DOHH2 (cell line): Measurements from ENCODE around the gene IMMP1L.

Experiments used
- EZH2phosphoT487 ChIP-seq: fragments of 200-600 bp; sonication (generic); IDR thresholded peaks from 2 replicates; pipeline ENCODE4 v1.6.1; 2017; ENCODE audit warnings: borderline replicate concordance, mild to moderate bottlenecking, antibody characterized with exemption, low read length, moderate library complexity, mixed read lengths
- TF ChIP-seq, protein P1 (sequence below): fragments of 200-600 bp; sonication (generic); IDR thresholded peaks from one replicate; pipeline ENCODE4 v1.5.1; 2014; ENCODE audit warnings: antibody characterized with exemption, mild to moderate bottlenecking, low read depth, low read length; ENCODE audit not compliant: poor library complexity, severe bottlenecking

DNA sequence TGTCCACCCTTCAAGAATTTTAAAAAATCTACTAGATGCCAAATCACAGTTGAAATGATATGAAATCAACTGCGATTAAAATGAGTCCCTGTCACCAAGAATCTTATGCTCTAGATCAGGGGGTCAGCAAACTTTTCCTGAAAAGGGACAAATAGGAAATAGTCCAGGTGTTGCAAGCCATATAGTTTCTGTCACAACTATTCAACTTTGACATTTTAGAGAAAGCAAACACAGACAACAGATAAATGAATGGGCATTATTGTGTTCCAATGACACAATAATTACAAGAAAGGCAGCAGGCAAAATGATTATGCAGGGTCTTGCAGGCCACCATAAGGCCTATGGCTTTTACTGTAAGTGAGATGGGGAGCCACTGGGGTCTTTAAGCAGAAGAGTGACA lies 58.6 kb downstream of the IMMP1L start:
- TF ChIP-seq, protein P1, sequence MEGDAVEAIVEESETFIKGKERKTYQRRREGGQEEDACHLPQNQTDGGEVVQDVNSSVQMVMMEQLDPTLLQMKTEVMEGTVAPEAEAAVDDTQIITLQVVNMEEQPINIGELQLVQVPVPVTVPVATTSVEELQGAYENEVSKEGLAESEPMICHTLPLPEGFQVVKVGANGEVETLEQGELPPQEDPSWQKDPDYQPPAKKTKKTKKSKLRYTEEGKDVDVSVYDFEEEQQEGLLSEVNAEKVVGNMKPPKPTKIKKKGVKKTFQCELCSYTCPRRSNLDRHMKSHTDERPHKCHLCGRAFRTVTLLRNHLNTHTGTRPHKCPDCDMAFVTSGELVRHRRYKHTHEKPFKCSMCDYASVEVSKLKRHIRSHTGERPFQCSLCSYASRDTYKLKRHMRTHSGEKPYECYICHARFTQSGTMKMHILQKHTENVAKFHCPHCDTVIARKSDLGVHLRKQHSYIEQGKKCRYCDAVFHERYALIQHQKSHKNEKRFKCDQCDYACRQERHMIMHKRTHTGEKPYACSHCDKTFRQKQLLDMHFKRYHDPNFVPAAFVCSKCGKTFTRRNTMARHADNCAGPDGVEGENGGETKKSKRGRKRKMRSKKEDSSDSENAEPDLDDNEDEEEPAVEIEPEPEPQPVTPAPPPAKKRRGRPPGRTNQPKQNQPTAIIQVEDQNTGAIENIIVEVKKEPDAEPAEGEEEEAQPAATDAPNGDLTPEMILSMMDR: no peak
- TF ChIP-seq EZH2phosphoT487: no peak
